PC-9 (cell line): Measurements from ENCODE around the gene HIVEP2. TPM values are rescaled to one million over a fixed set of nuclear protein-coding genes. Genes with fewer than 3 reads are reported as not detected.

Experiments
- BruUV-seq: library from RNA; stranded (reverse); fragments of 400-500 nt; replicated peaks from 2 replicates; lab custom pipeline; 2021; lab: Mats Ljungman, UMichigan
- CTCF ChIA-PET: fragments of 300-600 bp; sonication (Branson Sonifier 250); formaldehyde crosslinking; loops from one replicate; lab custom pipeline; 2022; ENCODE audit warnings: antibody characterized with exemption; lab: Charles Lee
- POLR2A ChIA-PET: fragments of 300-600 bp; sonication (Branson Sonifier 250); formaldehyde crosslinking; loops from one replicate; lab custom pipeline; 2022; ENCODE audit warnings: antibody characterized with exemption; ENCODE audit not compliant: unreplicated experiment; lab: Charles Lee
- DNase-seq, 2 experiments: peaks; one replicate each; pipeline versions ENCODE4 v3.0.0 to v3.0.0-alpha.2; 2015 to 2022; ENCODE audit warnings: mixed read lengths in 1 of 2
- H2AFZ ChIP-seq: fragments of 200-600 bp; sonication (generic); 2 replicates; pipeline ENCODE4 v1.8.1; 2017; ENCODE audit warnings: antibody characterized with exemption
- H3F3A ChIP-seq: fragments of 200-600 bp; sonication (generic); 2 replicates; pipeline ENCODE4 v1.8.1; 2017; ENCODE audit warnings: antibody characterized with exemption, mild to moderate bottlenecking, low read depth; ENCODE audit not compliant: insufficient read depth
- H3K27ac ChIP-seq: fragments of 200-600 bp; sonication (generic); 2 replicates; pipeline ENCODE4 v1.6.1; 2016; ENCODE audit warnings: mixed run types
- H3K27me3 ChIP-seq: fragments of 200-600 bp; sonication (generic); 2 replicates; pipeline ENCODE4 v1.6.1; 2016; ENCODE audit warnings: low read depth, mixed run types; ENCODE audit not compliant: insufficient read depth
- H3K36me3 ChIP-seq: fragments of 200-600 bp; sonication (generic); 2 replicates; pipeline ENCODE4 v1.6.1; 2016; ENCODE audit warnings: low read depth, mixed run types
- H3K4me1 ChIP-seq: fragments of 200-600 bp; sonication (generic); replicated peaks from 2 replicates; pipeline ENCODE4 v1.6.1; 2016; ENCODE audit warnings: mixed run types; ENCODE audit not compliant: insufficient read depth
- H3K4me2 ChIP-seq: fragments of 200-600 bp; sonication (generic); 2 replicates; pipeline ENCODE4 v1.6.1; 2017; ENCODE audit warnings: mixed run types
- H3K4me3 ChIP-seq: fragments of 200-600 bp; sonication (generic); 2 replicates; pipeline ENCODE4 v1.6.1; 2016; ENCODE audit warnings: mixed run types
- H3K79me2 ChIP-seq: fragments of 200-600 bp; sonication (generic); 2 replicates; pipeline ENCODE4 v1.6.1; 2017; ENCODE audit warnings: low read depth, mixed run types
- H3K9me2 ChIP-seq: fragments of 200-600 bp; sonication (generic); 2 replicates; pipeline ENCODE4 v1.8.1; 2017; ENCODE audit warnings: mild to moderate bottlenecking; ENCODE audit not compliant: insufficient read depth
- H3K9me3 ChIP-seq: fragments of 200-600 bp; sonication (generic); 2 replicates; pipeline ENCODE4 v1.8.1; 2016; ENCODE audit warnings: low read depth; ENCODE audit not compliant: insufficient read depth
- H4K20me1 ChIP-seq: fragments of 200-600 bp; sonication (generic); 2 replicates; pipeline ENCODE4 v1.8.1; 2017; ENCODE audit not compliant: insufficient read depth
- EZH2 ChIP-seq: fragments of 200-600 bp; sonication (generic); IDR thresholded peaks from 2 replicates; pipeline ENCODE4 v1.8.0; 2017; ENCODE audit warnings: antibody characterized with exemption, low read depth
- intact Hi-C: fragments of 100-400 bp; cut with micrococcal nuclease; formaldehyde crosslinking; loops from one replicate; pipeline ENCODE4 v1.10.0; 2022; ENCODE audit not compliant: unreplicated experiment
- total RNA-seq: library from RNA; stranded (reverse); gene quantifications from 2 replicates; pipeline ENCODE4 v1.2.3, GENCODE V29; 2021
- TF ChIP-seq, protein P1 (sequence below): fragments of 200-600 bp; sonication (generic); conservative IDR thresholded peaks from 2 replicates; pipeline ENCODE4 v1.6.1; 2017; ENCODE audit warnings: mixed run types, antibody characterized with exemption, mild to moderate bottlenecking, moderate library complexity

Gene HIVEP2
- total RNA-seq, 1 experiment from 2014 or later = 10.3 TPM

DNA sequence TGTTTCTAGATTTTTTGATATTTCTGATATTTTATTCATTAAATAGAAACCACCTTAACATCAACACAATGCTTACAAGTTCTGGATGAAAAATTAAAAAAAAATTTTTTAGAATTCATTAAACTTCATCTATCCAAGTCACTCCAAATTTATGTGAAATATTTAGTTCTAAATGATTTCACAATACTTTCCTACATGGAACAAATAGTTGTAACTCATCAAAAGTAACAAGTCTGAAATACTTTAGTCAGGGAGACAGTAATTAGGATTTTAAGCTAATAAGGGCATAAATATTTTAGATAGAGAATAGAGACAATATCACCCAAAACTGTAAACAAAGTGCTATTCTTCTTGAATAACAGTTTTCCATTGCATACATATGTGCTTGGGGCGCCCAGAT, 147.8 kb downstream of the HIVEP2 start:
- POLR2A ChIA-PET = no interaction called here
- Histone ChIP-seq H3K79me2 (no peaks in the 10 kb centered on the region), H3K27me3 (no peaks in the 10 kb centered on the region)

GRCh38 chr6:142796571-142796970, 148.4 kb downstream of the HIVEP2 start:
- Histone ChIP-seq H3K9me3 (no peaks in the 10 kb centered on the region; the same call in 1 of the 2 replicates), H3K36me3 (no peaks in the 10 kb centered on the region), H4K20me1 (no peaks in the 10 kb centered on the region), H3K4me2 (no peak overlapping the region), H3K9me2 (no peaks in the 10 kb centered on the region; the same call in 1 of the 2 replicates), H3F3A (no peaks in the 10 kb centered on the region), H3K4me1 (no peaks in the 10 kb centered on the region), H3K27me3 (no peaks in the 10 kb centered on the region), H3K4me3 (no peak overlapping the region), H3K27ac (no peak overlapping the region), H3K79me2 (no peaks in the 10 kb centered on the region), H2AFZ (no peak overlapping the region)
- BruUV-seq = no TSS peak
- ChIA-PET CTCF (no interaction called here), POLR2A (no interaction called here)
- DNase-seq = no peak
- TF ChIP-seq EZH2 = no peak
- TF ChIP-seq, protein P1, sequence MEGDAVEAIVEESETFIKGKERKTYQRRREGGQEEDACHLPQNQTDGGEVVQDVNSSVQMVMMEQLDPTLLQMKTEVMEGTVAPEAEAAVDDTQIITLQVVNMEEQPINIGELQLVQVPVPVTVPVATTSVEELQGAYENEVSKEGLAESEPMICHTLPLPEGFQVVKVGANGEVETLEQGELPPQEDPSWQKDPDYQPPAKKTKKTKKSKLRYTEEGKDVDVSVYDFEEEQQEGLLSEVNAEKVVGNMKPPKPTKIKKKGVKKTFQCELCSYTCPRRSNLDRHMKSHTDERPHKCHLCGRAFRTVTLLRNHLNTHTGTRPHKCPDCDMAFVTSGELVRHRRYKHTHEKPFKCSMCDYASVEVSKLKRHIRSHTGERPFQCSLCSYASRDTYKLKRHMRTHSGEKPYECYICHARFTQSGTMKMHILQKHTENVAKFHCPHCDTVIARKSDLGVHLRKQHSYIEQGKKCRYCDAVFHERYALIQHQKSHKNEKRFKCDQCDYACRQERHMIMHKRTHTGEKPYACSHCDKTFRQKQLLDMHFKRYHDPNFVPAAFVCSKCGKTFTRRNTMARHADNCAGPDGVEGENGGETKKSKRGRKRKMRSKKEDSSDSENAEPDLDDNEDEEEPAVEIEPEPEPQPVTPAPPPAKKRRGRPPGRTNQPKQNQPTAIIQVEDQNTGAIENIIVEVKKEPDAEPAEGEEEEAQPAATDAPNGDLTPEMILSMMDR = no peak
- intact Hi-C loops = no loop called here

More for the DNA sequence above, 147.8 kb downstream of the HIVEP2 start:
- H3K9me3 ChIP-seq = no peaks in the 10 kb centered on the region; the same call in 1 of the 2 replicates
- H4K20me1 ChIP-seq = no peaks in the 10 kb centered on the region
- no peak overlapping the region for H3K27ac ChIP-seq
- H3K4me3 ChIP-seq = no peak overlapping the region
- H3K4me1 ChIP-seq = peaks cover 5% of the 10 kb centered on the region
- intact Hi-C loops = no loop called here
- H2AFZ ChIP-seq = no peak overlapping the region
- H3K36me3 ChIP-seq = no peaks in the 10 kb centered on the region
- no peaks in the 10 kb centered on the region; the same call in 1 of the 2 replicates for H3K9me2 ChIP-seq
- H3K4me2 ChIP-seq = no peak overlapping the region
- no peaks in the 10 kb centered on the region for H3F3A ChIP-seq
- no peak for DNase-seq
- CTCF ChIA-PET = no interaction called here
- no TSS peak for BruUV-seq
- no peak for TF ChIP-seq EZH2
- TF ChIP-seq, protein P1 = no peak

DNA sequence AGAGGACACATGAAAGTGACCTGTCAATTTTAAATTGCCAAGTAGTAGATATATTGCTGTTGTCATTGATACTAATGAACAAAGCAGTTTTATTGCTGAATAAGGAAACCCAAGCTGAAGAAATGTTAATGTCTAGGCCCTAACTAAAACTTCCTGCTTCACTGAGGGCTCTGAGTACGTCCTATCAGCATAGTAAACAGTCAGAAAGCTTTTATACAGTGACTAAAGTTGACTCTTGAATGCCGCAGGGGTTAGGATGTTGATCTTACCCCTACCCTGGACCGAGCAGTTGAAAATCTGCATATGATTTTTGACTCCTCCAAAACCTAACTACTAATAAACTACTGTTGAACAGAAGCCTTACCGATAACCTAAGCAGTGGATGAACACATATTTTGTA, 149.0 kb downstream of the HIVEP2 start:
- TF ChIP-seq, protein P1 = no peak
- no peak for TF ChIP-seq EZH2
- no peaks in the 10 kb centered on the region for H3K4me1 ChIP-seq
- no peak overlapping the region for H3K4me2 ChIP-seq
- H3K27me3 ChIP-seq = no peaks in the 10 kb centered on the region
- no peak overlapping the region for H3K4me3 ChIP-seq
- H3K9me2 ChIP-seq = no peaks in the 10 kb centered on the region; the same call in 1 of the 2 replicates
- BruUV-seq = no TSS peak
- no peaks in the 10 kb centered on the region for H3F3A ChIP-seq
- ChIA-PET POLR2A (no interaction called here), CTCF (no interaction called here)
- DNase-seq = no peak
- H3K27ac ChIP-seq = no peak overlapping the region
- H4K20me1 ChIP-seq = no peaks in the 10 kb centered on the region
- no peaks in the 10 kb centered on the region for H3K36me3 ChIP-seq
- no peaks in the 10 kb centered on the region for H3K79me2 ChIP-seq
- intact Hi-C loops = no loop called here
- no peak overlapping the region for H2AFZ ChIP-seq
- H3K9me3 ChIP-seq = no peaks in the 10 kb centered on the region; the same call in 1 of the 2 replicates
